Epithelial cell of prostate (primary cell): ENCODE results near the gene TENT4A.

Source experiments
- DNase-seq: peaks from one replicate; pipeline ENCODE4 v3.0.0-alpha.2; 2011; ENCODE audit warnings: low read depth, low spot score
- H3K27ac ChIP-seq: fragments of 450-650 bp; 2 replicates; pipeline ENCODE4 v1.5.1; 2017; ENCODE audit warnings: mild to moderate bottlenecking

Gene TENT4A

GRCh38 chr5:6786786-6787495 is 73.7 kb downstream of the TENT4A start:
- DNase-seq = no peak
- no peak overlapping the region for H3K27ac ChIP-seq

- DNase-seq = no peak
- H3K27ac ChIP-seq = no peak overlapping the region
Measured at GRCh38 chr5:6787941-6788340, 74.7 kb downstream of the TENT4A start.

- no peak overlapping the region for H3K27ac ChIP-seq
- DNase-seq = no peak
Measured at GRCh38 chr5:6788439-6788838, 75.2 kb downstream of the TENT4A start.

- DNase-seq = no peak
- H3K27ac ChIP-seq = no peak overlapping the region
Measured at GRCh38 chr5:6788956-6789649, 75.9 kb downstream of the TENT4A start.

GRCh38 chr5:6790346-6790865 is 77.2 kb downstream of the TENT4A start:
- no peak for DNase-seq

DNA sequence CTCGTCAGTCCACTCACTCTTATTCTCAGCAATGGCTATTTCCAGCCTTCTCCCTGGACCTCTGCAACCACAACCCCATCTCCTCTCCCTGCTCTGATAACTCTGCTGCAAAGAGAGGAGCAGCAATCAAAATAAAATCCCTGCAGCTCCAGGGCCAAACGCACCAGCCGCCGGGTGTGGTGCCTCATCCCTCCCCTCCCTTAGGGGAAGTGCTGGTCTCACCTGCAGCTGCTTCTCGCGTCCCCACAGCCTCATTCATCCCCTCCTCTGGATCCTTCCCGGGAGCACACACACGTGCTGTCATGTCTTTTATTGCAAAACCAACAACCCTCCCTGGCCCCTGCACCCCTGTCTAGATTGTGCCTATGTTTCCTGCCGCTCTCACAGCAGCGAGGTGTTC is 77.8 kb downstream of the TENT4A start:
- DNase-seq = no peak

More at GRCh38 chr5:6790346-6790865, 77.2 kb downstream of the TENT4A start:
- no peak overlapping the region for H3K27ac ChIP-seq

GRCh38 chr5:6792376-6792775 is 79.1 kb downstream of the TENT4A start:
- DNase-seq = no peak
- no peak overlapping the region for H3K27ac ChIP-seq

More for the DNA sequence above, 77.8 kb downstream of the TENT4A start:
- H3K27ac ChIP-seq = no peak overlapping the region

DNA sequence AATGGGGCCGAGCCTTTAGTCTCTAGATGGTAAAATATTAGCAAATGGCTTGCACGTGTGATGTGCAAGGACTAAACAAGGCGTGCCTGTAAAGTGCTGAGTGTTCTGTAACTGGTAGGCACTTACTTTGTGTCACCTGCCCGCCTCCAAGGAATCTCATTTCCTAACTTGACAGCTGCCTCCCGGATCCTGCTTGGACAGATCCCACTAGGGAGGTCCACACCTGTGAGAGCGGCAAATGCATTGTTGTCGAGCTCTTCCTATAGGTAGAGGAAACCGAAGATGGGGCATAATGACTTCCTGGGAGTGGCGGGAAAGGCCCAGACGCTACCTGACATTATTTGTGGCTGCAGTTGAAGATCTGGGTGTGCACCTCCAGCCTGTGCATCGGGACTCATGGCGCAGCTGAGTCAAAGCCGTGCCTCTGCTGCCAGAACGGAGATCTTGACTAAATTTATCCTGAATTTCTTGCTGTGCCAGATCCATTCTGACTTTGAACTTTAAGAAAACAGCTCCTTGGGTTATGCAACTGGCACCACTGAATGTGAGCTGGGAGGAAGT is 79.8 kb downstream of the TENT4A start:
- no peak for DNase-seq
- no peak overlapping the region for H3K27ac ChIP-seq

DNA sequence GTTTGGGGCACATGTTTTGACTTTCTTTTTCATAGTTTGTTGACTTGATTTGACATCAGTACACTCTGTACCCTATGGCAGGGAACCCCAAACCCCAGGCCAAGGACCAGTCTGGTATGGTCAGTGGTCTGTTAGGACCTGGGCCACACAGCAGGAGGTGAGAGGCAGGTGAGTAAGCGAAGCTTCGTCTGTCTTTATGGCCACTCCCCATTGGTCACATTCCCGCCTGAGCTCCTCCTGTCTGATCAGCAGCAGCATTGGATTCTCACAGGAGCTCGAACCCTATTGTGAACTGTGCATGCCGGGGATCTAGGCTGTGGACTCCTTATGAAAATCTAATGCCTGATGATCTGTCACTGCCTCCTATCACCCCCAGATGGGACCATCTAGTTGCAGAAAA is 88.0 kb downstream of the TENT4A start:
- no peak for DNase-seq
- no peak overlapping the region for H3K27ac ChIP-seq

DNA sequence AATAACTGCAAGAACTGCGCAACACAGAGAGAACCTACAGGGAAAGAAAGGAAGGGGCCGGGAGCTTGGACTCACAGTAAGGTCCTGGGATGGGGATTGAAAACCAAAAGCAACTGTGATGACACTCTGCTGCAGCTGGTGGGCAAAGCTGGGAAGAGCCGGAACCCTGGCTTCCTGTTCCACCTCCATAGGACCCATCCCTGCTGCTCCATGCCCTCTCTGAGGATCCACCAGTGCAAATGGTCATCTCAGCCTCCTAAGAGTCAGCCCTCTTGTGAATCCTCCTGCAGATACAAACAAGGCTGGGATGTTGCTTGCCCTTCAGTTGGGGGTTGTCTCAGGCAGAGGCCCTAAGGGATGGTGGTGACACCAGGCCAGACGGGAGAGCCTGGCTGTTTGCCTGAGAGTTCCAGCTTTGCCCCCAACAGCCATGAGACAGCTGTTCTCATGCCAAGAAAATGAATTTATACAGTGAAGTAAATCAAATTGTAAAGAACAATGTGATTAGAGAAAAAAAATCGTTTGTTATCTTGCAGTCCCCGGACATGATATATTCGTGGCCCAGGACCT is 90.8 kb downstream of the TENT4A start:
- no peak overlapping the region for H3K27ac ChIP-seq
- DNase-seq = no peak

DNA sequence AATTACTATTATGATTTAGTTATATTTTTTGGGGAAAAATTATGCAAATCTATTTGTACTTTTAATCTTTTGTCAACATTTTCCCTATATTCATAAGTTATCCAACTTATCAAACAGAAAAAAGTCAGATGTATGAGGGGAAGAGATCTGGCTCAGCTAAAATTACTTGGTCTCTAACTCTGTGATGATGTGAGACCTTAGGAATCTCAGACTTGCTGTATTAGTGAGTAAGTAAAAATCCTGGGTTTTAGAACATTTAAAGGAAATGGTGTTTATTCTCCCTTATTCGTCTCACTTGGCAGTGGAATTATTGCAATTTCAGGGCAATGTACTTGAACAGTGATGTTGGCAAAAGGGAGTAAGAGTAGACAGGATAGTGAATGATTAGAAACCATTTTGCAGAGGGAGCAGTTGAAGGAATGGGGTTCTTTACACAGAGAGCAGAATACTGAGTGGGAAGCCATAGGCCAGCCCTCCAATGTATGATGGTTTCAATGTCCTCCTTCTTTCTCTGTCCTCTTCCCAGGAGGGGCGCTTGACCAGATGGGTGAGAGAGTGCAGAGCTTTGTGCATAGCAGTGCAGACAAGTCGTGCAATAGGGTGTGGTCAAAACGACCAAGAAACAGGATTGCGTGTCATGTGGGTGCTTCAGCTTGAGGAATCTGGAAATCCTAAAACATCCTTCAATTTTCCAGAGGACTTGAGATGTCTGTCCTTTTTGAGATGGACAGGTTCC is 91.7 kb downstream of the TENT4A start:
- H3K27ac ChIP-seq = no peak overlapping the region
- no peak for DNase-seq

GRCh38 chr5:6805841-6806240 is 92.6 kb downstream of the TENT4A start:
- H3K27ac ChIP-seq = no peak overlapping the region
- DNase-seq = no peak
